GM12874 (cell line): ENCODE results near the gene RFLNA.

Experiments
- TF ChIP-seq, protein P1 (sequence below): IDR thresholded peaks from 2 replicates; pipeline ENCODE4 v1.5.1; 2011; ENCODE audit warnings: low read depth, mild to moderate bottlenecking, control low read depth, low read length, moderate library complexity; ENCODE audit not compliant: insufficient read depth

RFLNA gene, protein sequence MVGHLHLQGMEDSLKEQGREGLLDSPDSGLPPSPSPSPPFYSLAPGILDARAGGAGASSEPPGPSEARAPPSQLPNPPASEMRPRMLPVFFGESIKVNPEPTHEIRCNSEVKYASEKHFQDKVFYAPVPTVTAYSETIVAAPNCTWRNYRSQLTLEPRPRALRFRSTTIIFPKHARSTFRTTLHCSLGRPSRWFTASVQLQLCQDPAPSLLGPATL

DNA sequence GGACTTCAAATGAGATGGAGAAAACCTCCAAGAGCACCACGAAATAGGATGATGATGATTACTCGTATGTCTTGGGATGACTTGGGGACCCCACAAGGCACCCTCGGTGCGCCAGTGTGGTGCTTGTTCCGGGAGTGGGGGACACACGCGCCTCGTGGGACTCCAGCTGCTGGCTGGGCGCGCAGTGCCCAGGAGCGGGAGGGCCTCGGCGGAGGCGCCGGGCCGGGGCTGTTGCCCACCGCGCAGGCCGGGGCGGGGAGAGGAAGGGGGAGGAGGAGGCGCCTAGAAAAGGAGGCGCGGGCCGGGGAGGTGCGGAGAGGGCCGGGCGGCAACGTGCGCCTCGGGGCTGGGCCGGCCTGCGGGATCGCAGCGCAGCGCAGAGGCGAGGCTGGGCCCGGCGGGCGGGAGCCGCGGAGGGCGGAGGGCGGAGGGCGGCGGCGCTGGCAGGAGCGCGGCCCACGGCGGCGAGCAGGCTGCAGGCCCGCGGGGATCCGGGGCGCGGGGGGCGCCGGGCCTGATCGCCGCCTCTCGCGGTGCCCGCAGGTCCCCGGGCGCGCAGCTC lies at the start of gene RFLNA:
Gene RFLNA (plus strand): TSS at position 314 of the 562 bp plus-strand sequence. CDS start 337 bp downstream, outside the sequence.
- TF ChIP-seq, protein P1, sequence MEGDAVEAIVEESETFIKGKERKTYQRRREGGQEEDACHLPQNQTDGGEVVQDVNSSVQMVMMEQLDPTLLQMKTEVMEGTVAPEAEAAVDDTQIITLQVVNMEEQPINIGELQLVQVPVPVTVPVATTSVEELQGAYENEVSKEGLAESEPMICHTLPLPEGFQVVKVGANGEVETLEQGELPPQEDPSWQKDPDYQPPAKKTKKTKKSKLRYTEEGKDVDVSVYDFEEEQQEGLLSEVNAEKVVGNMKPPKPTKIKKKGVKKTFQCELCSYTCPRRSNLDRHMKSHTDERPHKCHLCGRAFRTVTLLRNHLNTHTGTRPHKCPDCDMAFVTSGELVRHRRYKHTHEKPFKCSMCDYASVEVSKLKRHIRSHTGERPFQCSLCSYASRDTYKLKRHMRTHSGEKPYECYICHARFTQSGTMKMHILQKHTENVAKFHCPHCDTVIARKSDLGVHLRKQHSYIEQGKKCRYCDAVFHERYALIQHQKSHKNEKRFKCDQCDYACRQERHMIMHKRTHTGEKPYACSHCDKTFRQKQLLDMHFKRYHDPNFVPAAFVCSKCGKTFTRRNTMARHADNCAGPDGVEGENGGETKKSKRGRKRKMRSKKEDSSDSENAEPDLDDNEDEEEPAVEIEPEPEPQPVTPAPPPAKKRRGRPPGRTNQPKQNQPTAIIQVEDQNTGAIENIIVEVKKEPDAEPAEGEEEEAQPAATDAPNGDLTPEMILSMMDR: no peak

DNA sequence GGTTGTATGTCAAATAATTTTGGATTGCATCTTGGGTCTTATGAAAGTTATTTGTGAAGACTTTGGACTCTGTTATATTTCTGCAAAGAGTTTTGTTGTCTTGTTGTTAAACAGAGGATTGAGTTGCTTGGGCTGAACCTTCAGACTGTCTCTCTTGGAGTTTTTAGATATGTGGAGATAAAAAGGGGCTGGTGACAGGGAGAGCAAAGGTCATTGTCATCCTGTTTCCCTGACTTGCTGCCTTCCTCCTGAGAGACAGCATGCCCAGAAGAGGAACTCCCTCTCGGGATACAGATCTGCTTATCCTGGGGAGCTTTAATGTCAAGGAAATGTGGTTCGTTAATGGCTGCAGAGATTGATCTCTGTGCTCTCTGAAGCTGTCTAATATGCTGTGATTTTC lies 47.6 kb upstream of the RFLNA start:
- TF ChIP-seq, protein P1: no peak

DNA sequence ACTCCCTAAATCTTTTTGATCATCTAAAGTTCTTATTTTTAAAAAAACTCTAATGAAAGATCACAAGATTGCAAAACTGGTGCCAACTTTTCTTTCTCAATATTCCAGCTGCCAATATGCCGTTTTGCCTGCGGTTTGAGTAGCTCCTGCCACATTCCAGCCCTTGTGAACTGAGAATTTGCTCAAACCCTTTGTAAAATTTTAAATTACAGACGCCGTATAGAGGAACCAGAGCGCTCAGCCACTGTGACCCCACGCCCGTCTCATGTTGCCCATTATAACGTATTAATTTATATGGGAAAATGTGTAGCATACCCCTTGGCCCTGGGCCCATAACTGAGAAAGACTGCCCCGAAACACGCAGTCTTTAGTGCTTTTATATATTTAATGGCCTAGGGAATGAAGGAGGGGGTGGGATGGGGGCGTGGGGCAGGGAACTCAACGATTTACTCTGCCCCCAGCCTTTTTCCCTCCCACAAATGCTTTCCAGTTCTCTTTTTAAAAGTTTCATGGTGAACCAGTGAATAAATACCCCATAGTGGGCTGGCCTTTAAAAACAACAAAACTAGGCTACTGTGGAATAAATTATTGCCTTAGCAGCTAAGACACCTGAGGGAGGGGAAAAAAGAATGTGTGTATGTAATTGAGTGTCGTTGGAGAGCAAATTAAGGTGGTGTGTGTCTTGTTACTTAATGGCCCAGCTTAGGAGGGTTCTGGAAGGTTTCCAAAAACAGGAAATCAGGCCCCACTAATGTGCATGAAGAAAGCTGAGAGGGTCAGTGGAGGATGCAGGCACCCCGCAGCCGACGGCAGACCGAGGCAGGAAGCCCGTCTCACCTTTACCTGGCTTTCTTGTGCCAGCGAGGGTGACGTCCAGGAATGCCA lies 45.7 kb upstream of the RFLNA start:
- TF ChIP-seq, protein P1: no peak

DNA sequence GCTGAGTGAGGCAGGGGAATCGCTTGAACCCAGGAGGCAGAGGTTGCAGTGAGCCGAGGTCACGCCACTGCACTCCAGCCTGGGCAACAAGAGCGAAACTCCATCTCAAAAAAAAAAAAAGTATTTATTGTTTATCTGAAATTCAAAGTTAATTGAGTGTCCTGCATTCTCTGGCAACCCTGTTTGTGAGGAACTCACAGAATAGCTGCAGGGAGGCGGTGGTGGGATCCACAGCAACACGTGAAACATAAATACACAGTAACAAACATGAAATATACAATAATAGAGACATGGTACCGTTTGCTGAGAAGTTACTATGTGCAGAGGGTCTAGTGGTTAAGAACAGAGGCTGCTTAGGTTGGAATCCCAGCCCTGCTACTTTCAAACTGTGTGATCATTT lies 43.7 kb upstream of the RFLNA start:
- TF ChIP-seq, protein P1: no peak

DNA sequence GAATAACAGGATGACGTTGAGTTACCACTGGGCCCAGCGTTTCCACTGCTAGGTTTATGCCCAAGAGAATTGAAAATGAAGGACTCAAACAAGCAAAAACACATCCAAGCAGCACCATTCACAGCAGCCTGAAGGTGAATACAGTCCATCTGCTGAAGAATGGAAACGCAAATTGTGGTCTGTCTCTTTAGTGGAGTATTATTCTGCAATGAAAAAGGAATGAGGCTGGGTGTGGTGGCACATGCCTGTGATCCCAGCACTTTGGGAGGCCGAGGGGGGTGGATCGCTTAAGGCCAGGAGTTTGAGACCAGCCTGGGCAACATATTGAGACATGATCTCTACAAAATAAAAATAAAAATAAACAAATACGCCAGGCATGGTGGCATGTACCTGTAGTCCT lies 41.9 kb upstream of the RFLNA start:
- TF ChIP-seq, protein P1: no peak

DNA sequence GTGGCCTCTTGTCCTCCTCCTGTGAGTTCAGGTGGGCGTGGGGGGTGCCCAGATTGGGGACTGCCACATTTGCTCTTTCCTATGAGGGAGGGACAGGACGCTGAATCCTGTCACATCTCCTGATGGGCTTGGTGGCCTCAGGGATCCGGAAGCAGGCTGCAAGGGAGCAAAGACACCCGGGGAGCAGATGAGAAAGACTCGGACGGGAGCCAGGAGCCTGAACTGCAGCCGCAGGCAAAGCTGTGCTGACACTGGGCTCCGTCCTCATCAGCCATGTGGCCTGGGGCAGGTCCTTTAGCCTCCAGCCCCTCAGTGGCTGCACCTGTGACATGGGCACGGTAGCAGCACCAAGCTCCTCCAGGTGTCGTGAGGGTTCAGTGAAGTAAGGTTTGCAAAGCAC lies 40.8 kb upstream of the RFLNA start:
- TF ChIP-seq, protein P1: no peak
